ENCODE measurements around the gene EPAS1. TPM values are rescaled to one million over a fixed set of nuclear protein-coding genes. Genes with fewer than 3 reads are reported as not detected.

Gene EPAS1
- total RNA-seq, 2 experiments from 2014 or later: 4.2 to 5.4 TPM

DNA sequence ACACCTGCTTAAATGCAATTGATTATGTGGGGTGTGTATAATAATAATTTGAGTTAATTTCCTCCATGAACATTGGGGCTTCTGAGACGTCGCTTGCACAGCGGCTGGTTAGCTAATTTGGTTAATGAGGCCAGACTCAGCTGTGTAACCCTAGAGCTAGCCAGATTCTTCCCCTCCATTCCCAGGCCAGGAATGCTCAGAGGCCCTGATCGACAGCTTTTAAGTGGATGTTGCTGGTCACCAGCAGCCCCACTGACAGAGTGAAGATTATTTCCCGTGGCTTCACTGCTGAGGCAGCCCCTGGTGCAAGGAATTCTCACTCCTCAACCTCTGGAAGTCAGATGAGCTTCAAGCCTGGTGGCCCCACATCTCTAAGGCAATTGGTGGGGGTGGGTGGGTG, 12.4 kb upstream of the EPAS1 start:
- no peaks in the 10 kb centered on the region for H3K27me3 Mint-ChIP-seq
- no peaks in the 10 kb centered on the region for H3K36me3 ChIP-seq (ENCODE audit: insufficient read depth, low read length)
- no peaks in the 10 kb centered on the region for H3K4me1 Mint-ChIP-seq (ENCODE audit: low read depth)
- ChIA-PET CTCF (no interaction called here), POLR2A (no interaction called here)
- ATAC-seq (ENCODE audit: poor library complexity) (no peak), DNase-seq (no peak)
- no peaks in the 10 kb centered on the region for H3K36me3 Mint-ChIP-seq (ENCODE audit: low read depth)
- H3K9me3 ChIP-seq (ENCODE audit: control insufficient read depth in 1 of 2, insufficient read depth in 1 of 2, low read length in 2 of 2): no peaks in the 10 kb centered on the region
- no peaks in the 10 kb centered on the region for H3K9me3 Mint-ChIP-seq
- intact Hi-C loops (cut with DNase I, micrococcal nuclease): no loop called here
- no peak overlapping the region for H3K27ac ChIP-seq (ENCODE audit: low read depth in 1 of 2, low read length in 2 of 2)
- H3K4me1 ChIP-seq (ENCODE audit: insufficient read depth, low read length): no peaks in the 10 kb centered on the region
- no peaks in the 10 kb centered on the region for H3K27me3 ChIP-seq (ENCODE audit: control insufficient read depth in 1 of 2, insufficient read depth in 2 of 2, low read length in 2 of 2)
- TF ChIP-seq, protein P1, sequence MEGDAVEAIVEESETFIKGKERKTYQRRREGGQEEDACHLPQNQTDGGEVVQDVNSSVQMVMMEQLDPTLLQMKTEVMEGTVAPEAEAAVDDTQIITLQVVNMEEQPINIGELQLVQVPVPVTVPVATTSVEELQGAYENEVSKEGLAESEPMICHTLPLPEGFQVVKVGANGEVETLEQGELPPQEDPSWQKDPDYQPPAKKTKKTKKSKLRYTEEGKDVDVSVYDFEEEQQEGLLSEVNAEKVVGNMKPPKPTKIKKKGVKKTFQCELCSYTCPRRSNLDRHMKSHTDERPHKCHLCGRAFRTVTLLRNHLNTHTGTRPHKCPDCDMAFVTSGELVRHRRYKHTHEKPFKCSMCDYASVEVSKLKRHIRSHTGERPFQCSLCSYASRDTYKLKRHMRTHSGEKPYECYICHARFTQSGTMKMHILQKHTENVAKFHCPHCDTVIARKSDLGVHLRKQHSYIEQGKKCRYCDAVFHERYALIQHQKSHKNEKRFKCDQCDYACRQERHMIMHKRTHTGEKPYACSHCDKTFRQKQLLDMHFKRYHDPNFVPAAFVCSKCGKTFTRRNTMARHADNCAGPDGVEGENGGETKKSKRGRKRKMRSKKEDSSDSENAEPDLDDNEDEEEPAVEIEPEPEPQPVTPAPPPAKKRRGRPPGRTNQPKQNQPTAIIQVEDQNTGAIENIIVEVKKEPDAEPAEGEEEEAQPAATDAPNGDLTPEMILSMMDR (IDR thresholded peaks at IDR 0.05): no peak
- no peak overlapping the region for H3K4me3 ChIP-seq (ENCODE audit: low read length)
- no peak overlapping the region for H3K27ac Mint-ChIP-seq
- no peak overlapping the region for H3K4me3 Mint-ChIP-seq

DNA sequence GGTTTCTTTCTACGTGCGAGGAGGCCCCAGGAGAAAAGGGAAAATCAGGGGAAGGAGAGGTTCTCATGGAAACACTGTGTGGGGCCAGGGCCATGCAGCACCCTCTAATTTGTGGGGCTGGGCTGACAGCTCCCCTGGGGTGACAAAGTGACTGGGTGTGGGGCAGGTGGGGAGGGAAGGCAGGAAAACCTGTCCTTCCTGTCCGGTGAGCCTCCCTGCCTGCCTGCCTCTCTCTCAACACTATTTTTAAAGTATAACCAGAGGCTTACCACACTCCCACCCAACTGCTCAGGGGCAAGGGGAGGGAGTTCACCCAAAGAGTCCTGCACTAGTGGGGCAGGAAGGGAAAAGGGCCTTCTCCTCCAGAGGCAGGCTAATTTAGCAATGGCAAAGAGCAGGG, 10.5 kb upstream of the EPAS1 start:
- POLR2A ChIA-PET: no interaction called here
- no peak for ATAC-seq (ENCODE audit: poor library complexity)

DNA sequence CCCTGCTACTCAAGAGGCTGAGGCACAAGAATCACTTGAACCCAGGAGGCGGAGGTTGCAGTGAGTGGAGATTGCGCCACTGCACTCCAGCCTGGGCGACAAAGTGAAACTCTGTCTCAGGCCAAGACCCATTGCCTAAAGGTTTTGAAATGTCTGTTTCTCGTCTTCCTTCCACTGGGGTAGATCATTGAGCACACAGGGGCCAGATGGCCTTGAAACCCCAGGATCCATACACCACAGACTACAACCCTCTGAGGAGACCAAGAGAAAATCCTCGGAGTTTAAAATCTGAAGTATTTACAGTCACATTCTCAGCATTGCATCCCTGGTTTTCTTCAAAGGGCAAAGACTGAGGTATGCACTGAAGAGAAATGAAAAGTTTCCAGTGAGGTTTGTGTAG, 7.1 kb upstream of the EPAS1 start:
- H3K27me3 Mint-ChIP-seq: no peaks in the 10 kb centered on the region
- no peak for ATAC-seq (ENCODE audit: poor library complexity)
- no peak for DNase-seq
- Histone ChIP-seq H3K27me3 (ENCODE audit: control insufficient read depth in 1 of 2, insufficient read depth in 2 of 2, low read length in 2 of 2) (no peaks in the 10 kb centered on the region), H3K4me3 (ENCODE audit: low read length) (no peak overlapping the region), H3K9me3 (ENCODE audit: control insufficient read depth in 1 of 2, insufficient read depth in 1 of 2, low read length in 2 of 2) (no peaks in the 10 kb centered on the region), H3K4me1 (ENCODE audit: insufficient read depth, low read length) (no peaks in the 10 kb centered on the region), H3K36me3 (ENCODE audit: insufficient read depth, low read length) (no peaks in the 10 kb centered on the region), H3K27ac (ENCODE audit: low read depth in 1 of 2, low read length in 2 of 2) (no peak overlapping the region)
- ChIA-PET CTCF (no interaction called here), POLR2A (no interaction called here)
- TF ChIP-seq, protein P1 (IDR thresholded peaks at IDR 0.05): no peak
- intact Hi-C loops (cut with DNase I, micrococcal nuclease): loop anchor here in 1 of 2 experiments (5.0 to 10.0 kb wide), 2 partner anchors 228 to 645 kb away; no protein-coding TSS in a partner anchor
- H3K9me3 Mint-ChIP-seq: no peaks in the 10 kb centered on the region
- no peaks in the 10 kb centered on the region for H3K4me1 Mint-ChIP-seq (ENCODE audit: low read depth)
- H3K36me3 Mint-ChIP-seq (ENCODE audit: low read depth): no peaks in the 10 kb centered on the region
- no peak overlapping the region for H3K27ac Mint-ChIP-seq
- no peak overlapping the region for H3K4me3 Mint-ChIP-seq

More for the DNA sequence above, 10.5 kb upstream of the EPAS1 start:
- Mint-ChIP-seq H3K4me3 (no peak overlapping the region), H3K27ac (no peak overlapping the region), H3K36me3 (ENCODE audit: low read depth) (no peaks in the 10 kb centered on the region), H3K27me3 (no peaks in the 10 kb centered on the region), H3K4me1 (ENCODE audit: low read depth) (no peaks in the 10 kb centered on the region), H3K9me3 (no peaks in the 10 kb centered on the region)
- intact Hi-C loops (cut with DNase I, micrococcal nuclease): no loop called here
- Histone ChIP-seq H3K27ac (ENCODE audit: low read depth in 1 of 2, low read length in 2 of 2) (no peak overlapping the region), H3K9me3 (ENCODE audit: control insufficient read depth in 1 of 2, insufficient read depth in 1 of 2, low read length in 2 of 2) (no peaks in the 10 kb centered on the region), H3K36me3 (ENCODE audit: insufficient read depth, low read length) (no peaks in the 10 kb centered on the region), H3K4me1 (ENCODE audit: insufficient read depth, low read length) (no peaks in the 10 kb centered on the region), H3K4me3 (ENCODE audit: low read length) (no peak overlapping the region), H3K27me3 (ENCODE audit: control insufficient read depth in 1 of 2, insufficient read depth in 2 of 2, low read length in 2 of 2) (no peaks in the 10 kb centered on the region)
- TF ChIP-seq, protein P1 (IDR thresholded peaks at IDR 0.05): no peak
- CTCF ChIA-PET: no interaction called here
- DNase-seq: no peak

All from CD4-positive, alpha-beta T cell (primary cell).